ENCODE data around the gene FOXP1. TPM values are rescaled to one million over a fixed set of nuclear protein-coding genes. Genes with fewer than 3 reads are reported as not detected.
"Not testable (repeated sequence)": the region's sequence is repeated elsewhere in the genome, so short reads cannot be mapped to it uniquely, and the experiment has no call there.

The FOXP1 gene
- polyA plus RNA-seq, 1 experiment, result 56.6 TPM

DNA sequence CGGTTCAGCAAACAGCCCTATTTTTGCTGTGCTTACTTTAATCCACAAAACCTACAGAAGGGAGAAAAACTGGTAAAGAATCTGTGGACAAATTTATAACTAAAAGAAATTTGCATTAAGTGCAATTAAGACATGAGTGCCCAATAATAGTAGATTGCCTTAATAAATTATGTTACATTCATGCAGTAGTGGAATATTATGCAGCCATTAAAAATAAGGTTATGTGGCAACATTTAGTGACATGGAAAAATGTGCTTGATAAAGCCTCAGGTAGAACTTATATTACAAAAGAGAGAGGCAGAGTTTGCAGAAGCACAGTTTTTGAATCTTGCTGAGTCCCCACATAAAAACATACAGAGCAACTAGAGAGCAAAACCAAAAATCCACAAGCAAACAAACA, 253.0 kb downstream of the FOXP1 start:
- Histone ChIP-seq H3K9me3 (ENCODE audit: control insufficient read depth, insufficient read depth, low read length) (peaks cover 8% of the 10 kb centered on the region; the same call in 1 of the 2 replicates), H3K4me3 (ENCODE audit: low read depth, low read length) (no peak overlapping the region), H3K27me3 (ENCODE audit: control insufficient read depth, insufficient read depth, low read length) (no peaks in the 10 kb centered on the region), H3K27ac (ENCODE audit: low read depth, low read length) (no peak overlapping the region)
- DNase-seq (ENCODE audit: low read depth, low spot score), result no peak
- POLR2A ChIA-PET, result no interaction called here
- CTCF ChIA-PET, result no interaction called here
- TF ChIP-seq, protein P1, sequence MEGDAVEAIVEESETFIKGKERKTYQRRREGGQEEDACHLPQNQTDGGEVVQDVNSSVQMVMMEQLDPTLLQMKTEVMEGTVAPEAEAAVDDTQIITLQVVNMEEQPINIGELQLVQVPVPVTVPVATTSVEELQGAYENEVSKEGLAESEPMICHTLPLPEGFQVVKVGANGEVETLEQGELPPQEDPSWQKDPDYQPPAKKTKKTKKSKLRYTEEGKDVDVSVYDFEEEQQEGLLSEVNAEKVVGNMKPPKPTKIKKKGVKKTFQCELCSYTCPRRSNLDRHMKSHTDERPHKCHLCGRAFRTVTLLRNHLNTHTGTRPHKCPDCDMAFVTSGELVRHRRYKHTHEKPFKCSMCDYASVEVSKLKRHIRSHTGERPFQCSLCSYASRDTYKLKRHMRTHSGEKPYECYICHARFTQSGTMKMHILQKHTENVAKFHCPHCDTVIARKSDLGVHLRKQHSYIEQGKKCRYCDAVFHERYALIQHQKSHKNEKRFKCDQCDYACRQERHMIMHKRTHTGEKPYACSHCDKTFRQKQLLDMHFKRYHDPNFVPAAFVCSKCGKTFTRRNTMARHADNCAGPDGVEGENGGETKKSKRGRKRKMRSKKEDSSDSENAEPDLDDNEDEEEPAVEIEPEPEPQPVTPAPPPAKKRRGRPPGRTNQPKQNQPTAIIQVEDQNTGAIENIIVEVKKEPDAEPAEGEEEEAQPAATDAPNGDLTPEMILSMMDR (IDR thresholded peaks at IDR 0.05; ENCODE audit: low read depth, low read length), result no peak

- Histone ChIP-seq H3K4me3 (ENCODE audit: low read depth, low read length) (no peak overlapping the region), H3K9me3 (ENCODE audit: control insufficient read depth, insufficient read depth, low read length) (peaks cover 8% of the 10 kb centered on the region; the same call in 1 of the 2 replicates), H3K27ac (ENCODE audit: low read depth, low read length) (no peak overlapping the region), H3K27me3 (ENCODE audit: control insufficient read depth, insufficient read depth, low read length) (no peaks in the 10 kb centered on the region)
- DNase-seq (ENCODE audit: low read depth, low spot score), result no peak
- ChIA-PET CTCF (no interaction called here), POLR2A (no interaction called here)
- TF ChIP-seq, protein P1 (IDR thresholded peaks at IDR 0.05; ENCODE audit: low read depth, low read length), result no peak
Observed at GRCh38 chr3:71329817-71330216, 253.7 kb downstream of the FOXP1 start.

DNA sequence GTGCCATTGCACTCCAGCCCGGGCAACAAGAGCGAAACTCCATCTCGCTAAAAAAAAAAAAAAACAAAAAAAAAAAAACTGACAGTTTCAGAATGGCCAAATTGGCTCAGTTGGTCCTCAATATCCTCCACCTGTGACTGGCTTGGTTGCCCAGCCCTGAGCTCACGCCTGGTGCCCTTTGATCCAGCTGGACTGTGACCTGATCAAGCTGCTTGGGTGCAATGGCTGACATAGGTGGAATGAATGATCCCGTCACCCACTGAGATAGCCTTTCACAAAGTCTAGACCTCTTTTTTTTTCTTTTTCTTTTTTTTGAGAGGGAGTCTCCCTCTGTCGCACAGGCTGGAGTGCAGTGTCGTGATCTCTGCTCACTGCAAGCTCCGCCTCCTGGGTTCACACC, 254.6 kb downstream of the FOXP1 start:
- TF ChIP-seq, protein P1 (IDR thresholded peaks at IDR 0.05; ENCODE audit: low read depth, low read length), result no peak
- POLR2A ChIA-PET, result interaction anchor here (0.7 kb wide), 1 partner anchor 168 kb away, joined by 15 read pairs; no protein-coding TSS in a partner anchor
- Histone ChIP-seq H3K27ac (ENCODE audit: low read depth, low read length) (no peak overlapping the region), H3K27me3 (ENCODE audit: control insufficient read depth, insufficient read depth, low read length) (no peaks in the 10 kb centered on the region), H3K9me3 (ENCODE audit: control insufficient read depth, insufficient read depth, low read length) (peaks cover 8% of the 10 kb centered on the region; the same call in 1 of the 2 replicates), H3K4me3 (ENCODE audit: low read depth, low read length) (no peak overlapping the region)
- DNase-seq (ENCODE audit: low read depth, low spot score), result no peak
- CTCF ChIA-PET, result no interaction called here

DNA sequence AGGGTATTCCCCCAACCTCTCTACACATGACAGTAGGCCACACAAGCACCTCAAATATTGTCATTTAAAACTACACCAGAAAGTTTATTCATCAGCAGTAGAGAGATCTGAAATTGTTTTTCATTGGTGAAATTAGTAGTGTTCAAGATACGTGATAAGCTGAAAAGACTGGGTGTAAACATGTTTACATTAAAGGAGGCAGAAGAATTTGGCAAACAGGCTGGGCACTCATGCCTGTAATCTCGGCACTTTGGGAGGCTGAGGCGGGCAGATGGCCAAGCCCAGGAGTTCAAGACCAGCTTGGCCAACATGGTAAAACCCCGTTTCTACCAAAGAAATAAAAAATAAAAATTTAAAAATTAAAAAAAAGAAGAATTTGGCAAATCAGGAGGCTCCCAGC, 255.6 kb downstream of the FOXP1 start:
- no peak for DNase-seq (ENCODE audit: low read depth, low spot score)
- Histone ChIP-seq H3K4me3 (ENCODE audit: low read depth, low read length) (no peak overlapping the region), H3K27me3 (ENCODE audit: control insufficient read depth, insufficient read depth, low read length) (no peaks in the 10 kb centered on the region), H3K9me3 (ENCODE audit: control insufficient read depth, insufficient read depth, low read length) (peaks cover 8% of the 10 kb centered on the region; the same call in 1 of the 2 replicates), H3K27ac (ENCODE audit: low read depth, low read length) (no peak overlapping the region)
- CTCF ChIA-PET, result no interaction called here
- TF ChIP-seq, protein P1 (IDR thresholded peaks at IDR 0.05; ENCODE audit: low read depth, low read length), result no peak
- POLR2A ChIA-PET, result no interaction called here

GRCh38 chr3:71325715-71326114, 257.8 kb downstream of the FOXP1 start:
- peaks cover 1% of the 10 kb centered on the region; the same call in 1 of the 2 replicates for H3K9me3 ChIP-seq (ENCODE audit: control insufficient read depth, insufficient read depth, low read length)
- no peaks in the 10 kb centered on the region for H3K27me3 ChIP-seq (ENCODE audit: control insufficient read depth, insufficient read depth, low read length)
- no peak overlapping the region for H3K4me3 ChIP-seq (ENCODE audit: low read depth, low read length)
- no peak for DNase-seq (ENCODE audit: low read depth, low spot score)
- ChIA-PET CTCF (no interaction called here), POLR2A (no interaction called here)
- no peak overlapping the region for H3K27ac ChIP-seq (ENCODE audit: low read depth, low read length)
- TF ChIP-seq, protein P1 (IDR thresholded peaks at IDR 0.05; ENCODE audit: low read depth, low read length), result no peak

DNA sequence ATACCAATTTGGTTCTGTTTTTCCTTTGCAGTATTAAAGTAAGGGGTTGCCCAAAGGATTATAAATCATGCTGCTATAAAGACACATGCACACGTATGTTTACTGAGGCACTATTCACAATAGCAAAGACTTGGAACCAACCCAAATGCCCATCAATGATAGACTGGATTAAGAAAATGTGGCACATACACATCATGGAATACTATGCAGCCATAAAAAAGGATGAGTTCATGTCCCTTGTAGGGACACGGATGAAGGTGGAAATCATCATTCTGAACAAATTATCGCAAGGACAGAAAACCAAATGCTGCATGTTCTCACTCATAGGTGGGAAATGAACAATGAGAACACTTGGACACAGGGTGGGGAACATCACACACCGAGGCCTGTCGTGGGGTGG, 259.3 kb downstream of the FOXP1 start:
- H3K27ac ChIP-seq (ENCODE audit: low read depth, low read length); DNase-seq (ENCODE audit: low read depth, low spot score); H3K4me3 ChIP-seq (ENCODE audit: low read depth, low read length); CTCF ChIA-PET; POLR2A ChIA-PET; H3K9me3 ChIP-seq (ENCODE audit: control insufficient read depth, insufficient read depth, low read length); H3K27me3 ChIP-seq (ENCODE audit: control insufficient read depth, insufficient read depth, low read length): not testable (repeated sequence)

Data from AG04450 (cell line).